GM19238 (cell line): ENCODE data around the gene PYCARD.
"Not testable (repeated sequence)": the region's sequence is repeated elsewhere in the genome, so short reads cannot be mapped to it uniquely, and the experiment has no call there.

Experiments
- DNase-seq: peaks from one replicate; pipeline ENCODE4 v3.0.0; 2011; ENCODE audit warnings: low spot score; ENCODE audit not compliant: insufficient read length

PYCARD gene

GRCh38 chr16:31215287-31216162, 13.0 kb upstream of the PYCARD start:
- DNase-seq = no peak

GRCh38 chr16:31214708-31215286, 12.2 kb upstream of the PYCARD start:
- DNase-seq = no peak

- DNase-seq = no peak
Measured at GRCh38 chr16:31213877-31214707, 11.5 kb upstream of the PYCARD start, which contains the start of gene TRIM72. TSS of gene TRIM72 (plus strand) at chr16:31214119. CDS start at chr16:31214739, 620 bp downstream.

- DNase-seq = no peak
Measured at GRCh38 chr16:31213342-31213741, 10.8 kb upstream of the PYCARD start.

GRCh38 chr16:31206776-31207175, 4.2 kb upstream of the PYCARD start:
- DNase-seq = no peak

GRCh38 chr16:31204871-31205666, 2.5 kb upstream of the PYCARD start:
- DNase-seq = no peak

- peak; percentile 72 for DNase-seq
Measured at GRCh38 chr16:31201582-31202413, 762 bp downstream of the PYCARD start.

- DNase-seq = no peak
Measured at GRCh38 chr16:31200821-31201568, 1.6 kb downstream of the PYCARD start.

- not testable (repeated sequence) for DNase-seq
Measured at GRCh38 chr16:31200111-31200510, 2.4 kb downstream of the PYCARD start.

- no peak for DNase-seq
Measured at GRCh38 chr16:31199430-31200041, 3.0 kb downstream of the PYCARD start.

GRCh38 chr16:31198207-31198882, 4.2 kb downstream of the PYCARD start:
- DNase-seq = no peak

- no peak for DNase-seq
Measured at GRCh38 chr16:31196324-31197088, 6.1 kb downstream of the PYCARD start.

- DNase-seq = not testable (repeated sequence)
Measured at GRCh38 chr16:31195861-31196260, 6.7 kb downstream of the PYCARD start.

GRCh38 chr16:31194898-31195297, 7.7 kb downstream of the PYCARD start:
- no peak for DNase-seq

GRCh38 chr16:31193874-31194273, 8.7 kb downstream of the PYCARD start:
- no peak for DNase-seq

- no peak for DNase-seq
Measured at GRCh38 chr16:31192856-31193642, 9.5 kb downstream of the PYCARD start.
